Activated T-cell treated with anti-CD3 and anti-CD28 coated beads, Interleukin-2, amount 50 U/mL, for 24 hours (primary cell): ENCODE data around the gene WDR55.
"Not testable (repeated sequence)": the region's sequence is repeated elsewhere in the genome, so short reads cannot be mapped to it uniquely, and the experiment has no call there.

Experiments used
- DNase-seq: peaks from one replicate; pipeline ENCODE4 v3.0.0-alpha.2; 2020
- H3K27ac Mint-ChIP-seq: 2 replicates; pipeline ENCODE4 v1.8.0; 2020; ENCODE audit warnings: mild to moderate bottlenecking, mixed read lengths
- H3K27me3 Mint-ChIP-seq: 2 replicates; pipeline ENCODE4 v1.8.0; 2020; ENCODE audit warnings: mixed read lengths
- H3K36me3 Mint-ChIP-seq: 2 replicates; pipeline ENCODE4 v1.8.0; 2020; ENCODE audit warnings: low read depth, mixed read lengths
- H3K4me1 Mint-ChIP-seq: 2 replicates; pipeline ENCODE4 v1.8.0; 2020; ENCODE audit warnings: low read depth, mixed read lengths
- H3K4me3 Mint-ChIP-seq: 2 replicates; pipeline ENCODE4 v1.8.0; 2020; ENCODE audit warnings: mild to moderate bottlenecking, moderate library complexity, mixed read lengths
- H3K9me3 Mint-ChIP-seq: 2 replicates; pipeline ENCODE4 v1.8.0; 2020; ENCODE audit warnings: mixed read lengths

The WDR55 gene

DNA sequence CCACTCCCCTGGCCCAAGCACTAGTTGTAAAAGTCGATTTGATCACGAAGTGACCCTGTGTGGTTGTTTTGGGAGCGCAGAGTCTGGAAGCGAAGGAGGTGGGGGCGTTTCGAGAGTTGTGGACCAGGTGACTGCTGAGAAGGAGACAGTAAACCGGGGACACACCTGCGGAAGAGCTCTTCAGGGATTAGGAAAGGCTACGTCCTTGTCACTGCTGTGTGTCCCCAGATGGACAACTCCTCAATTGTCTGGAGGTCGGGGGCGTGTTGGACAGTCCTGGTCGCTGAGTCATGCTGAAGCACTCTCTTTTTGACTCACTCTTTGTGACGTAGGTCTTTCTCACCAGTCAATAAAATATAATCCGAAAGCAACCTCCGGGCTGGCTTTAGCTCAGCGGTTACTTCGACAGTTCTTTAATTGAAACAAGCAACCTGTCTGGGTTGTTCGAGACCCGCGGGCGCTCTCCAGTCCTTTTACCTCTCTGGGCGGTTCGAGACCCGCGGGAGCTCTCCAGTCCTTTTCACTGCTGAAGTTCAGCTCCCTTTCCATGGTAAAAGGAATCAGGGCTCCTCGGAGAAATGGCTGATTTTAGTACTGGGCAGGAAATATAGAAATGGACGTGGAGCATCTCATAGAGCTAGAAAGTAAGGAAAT, 46.3 kb downstream of the WDR55 start:
- Mint-ChIP-seq H3K4me1 (peaks cover 20% of the 10 kb centered on the region), H3K27ac (peak overlapping the region; percentile 96), H3K4me3 (peak overlapping the region; percentile 96), H3K9me3 (no peaks in the 10 kb centered on the region), H3K36me3 (peaks cover 29% of the 10 kb centered on the region), H3K27me3 (no peaks in the 10 kb centered on the region)
- DNase-seq = peak; percentile 88

DNA sequence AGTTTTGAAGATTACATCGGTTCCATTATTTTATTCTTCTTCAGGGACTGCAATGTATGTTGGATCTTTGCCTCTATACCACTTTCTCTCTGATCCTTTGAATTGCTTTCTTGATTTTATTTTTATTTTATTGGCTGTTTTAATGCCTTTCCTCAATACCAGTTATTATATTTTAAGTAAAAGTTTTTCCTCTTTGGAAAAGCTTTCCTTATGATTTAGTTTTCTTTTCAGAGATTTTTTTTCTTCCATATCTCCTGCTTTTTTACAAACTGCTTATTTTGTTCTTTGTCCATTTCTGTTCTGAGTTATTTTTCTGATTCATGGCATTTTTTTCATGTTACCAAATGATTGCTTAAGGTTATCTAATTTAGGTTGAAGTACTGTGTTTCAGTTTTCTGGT, 47.1 kb downstream of the WDR55 start:
- no peak for DNase-seq
- Mint-ChIP-seq H3K4me3 (peak overlapping the region; percentile 96), H3K4me1 (peaks cover 20% of the 10 kb centered on the region), H3K9me3 (no peaks in the 10 kb centered on the region), H3K27ac (no peak overlapping the region), H3K36me3 (peaks cover 21% of the 10 kb centered on the region), H3K27me3 (no peaks in the 10 kb centered on the region)

DNA sequence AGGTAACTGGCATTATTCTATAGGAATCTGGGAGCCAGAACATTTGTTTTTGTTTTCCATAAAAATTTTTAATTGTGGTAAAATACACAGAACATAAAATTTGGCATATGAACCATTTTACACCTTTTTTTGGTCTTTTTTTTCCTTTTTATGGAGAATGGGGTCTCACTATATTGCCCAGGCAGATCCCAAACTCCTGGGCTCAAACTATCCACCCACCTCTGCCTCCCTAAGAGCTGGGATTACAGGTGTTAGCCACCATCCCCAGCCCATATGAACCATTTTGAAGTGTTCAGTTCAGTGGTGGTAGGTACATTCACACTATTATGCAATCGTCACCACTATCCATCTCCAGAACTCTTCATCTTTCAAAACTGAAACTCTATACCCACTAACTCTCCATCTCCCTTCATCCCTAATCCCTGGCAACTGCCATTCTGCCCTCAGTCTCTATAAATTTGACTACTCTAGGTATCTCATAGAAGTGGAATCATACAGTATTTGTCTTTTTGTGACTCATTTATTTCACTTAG, 48.9 kb downstream of the WDR55 start:
- Mint-ChIP-seq H3K27me3 (no peaks in the 10 kb centered on the region), H3K27ac (no peak overlapping the region), H3K36me3 (peaks cover 7% of the 10 kb centered on the region), H3K4me3 (no peak overlapping the region), H3K4me1 (peaks cover 20% of the 10 kb centered on the region), H3K9me3 (no peaks in the 10 kb centered on the region)
- no peak for DNase-seq

DNA sequence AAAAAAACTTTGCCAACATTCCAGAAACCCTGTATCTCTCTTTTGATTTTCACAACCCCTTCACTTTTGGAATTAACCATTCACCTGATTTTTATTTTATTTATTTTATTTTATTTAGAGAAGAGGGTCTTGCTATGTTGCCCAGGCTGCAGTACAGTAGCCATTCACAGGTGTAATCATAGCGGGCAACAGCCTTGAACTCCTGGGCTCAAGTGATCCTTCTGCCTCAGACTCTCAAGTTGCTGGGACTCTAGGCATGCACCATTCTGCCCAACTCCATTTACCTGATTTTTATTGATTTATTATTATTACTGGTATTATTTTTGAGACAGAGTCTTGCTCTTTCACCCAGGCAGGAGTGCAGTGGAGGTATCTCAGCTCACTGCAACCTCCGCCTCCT, 51.5 kb downstream of the WDR55 start:
- H3K27me3 Mint-ChIP-seq, DNase-seq, H3K4me3 Mint-ChIP-seq, H3K36me3 Mint-ChIP-seq, H3K27ac Mint-ChIP-seq, H3K9me3 Mint-ChIP-seq: not testable (repeated sequence)
- H3K4me1 Mint-ChIP-seq = peaks cover 10% of the 10 kb centered on the region

DNA sequence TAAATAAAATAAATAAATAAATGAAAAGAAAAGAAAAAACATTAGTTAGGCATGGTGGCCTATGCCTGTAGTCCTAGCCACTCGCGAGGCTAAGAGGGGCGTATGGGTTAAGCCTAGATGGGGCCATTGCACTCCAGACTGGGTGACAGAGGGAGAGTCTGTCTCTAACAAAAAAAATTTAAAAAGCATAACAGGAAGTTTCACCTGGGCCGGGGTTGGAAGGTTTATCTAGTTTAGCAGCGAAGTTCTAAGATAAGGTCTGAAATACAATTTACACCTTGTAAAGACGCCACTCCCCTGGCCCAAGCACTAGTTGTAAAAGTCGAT, 53.5 kb downstream of the WDR55 start:
- DNase-seq = no peak
- Mint-ChIP-seq H3K4me3 (peak overlapping the region; percentile 4), H3K36me3 (no peaks in the 10 kb centered on the region), H3K9me3 (no peaks in the 10 kb centered on the region), H3K4me1 (peaks cover 2% of the 10 kb centered on the region), H3K27ac (no peak overlapping the region), H3K27me3 (peaks cover 7% of the 10 kb centered on the region)

DNA sequence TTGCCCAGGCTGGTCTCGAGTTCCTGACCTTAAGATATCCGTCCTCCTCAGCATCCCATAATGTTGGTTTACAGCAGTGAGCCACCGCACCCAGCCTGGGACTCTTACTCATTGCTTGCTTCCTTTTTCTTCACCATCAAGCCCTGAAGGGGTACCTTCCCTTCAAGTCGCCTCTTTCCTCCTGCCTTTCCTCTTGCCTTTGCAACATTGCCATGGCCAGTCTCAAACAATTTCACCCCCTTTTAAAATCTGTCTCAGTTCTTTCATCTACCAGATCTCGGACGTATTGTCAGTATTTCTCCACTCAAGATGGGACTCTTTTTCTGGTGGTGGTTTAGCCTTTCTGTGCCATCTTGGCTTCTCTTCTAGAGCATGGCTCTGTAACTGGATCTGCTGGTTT, 56.0 kb downstream of the WDR55 start:
- not testable (repeated sequence) for DNase-seq, H3K27ac Mint-ChIP-seq, H3K9me3 Mint-ChIP-seq, H3K36me3 Mint-ChIP-seq, H3K4me3 Mint-ChIP-seq, H3K4me1 Mint-ChIP-seq
- peaks cover 20% of the 10 kb centered on the region for H3K27me3 Mint-ChIP-seq

DNA sequence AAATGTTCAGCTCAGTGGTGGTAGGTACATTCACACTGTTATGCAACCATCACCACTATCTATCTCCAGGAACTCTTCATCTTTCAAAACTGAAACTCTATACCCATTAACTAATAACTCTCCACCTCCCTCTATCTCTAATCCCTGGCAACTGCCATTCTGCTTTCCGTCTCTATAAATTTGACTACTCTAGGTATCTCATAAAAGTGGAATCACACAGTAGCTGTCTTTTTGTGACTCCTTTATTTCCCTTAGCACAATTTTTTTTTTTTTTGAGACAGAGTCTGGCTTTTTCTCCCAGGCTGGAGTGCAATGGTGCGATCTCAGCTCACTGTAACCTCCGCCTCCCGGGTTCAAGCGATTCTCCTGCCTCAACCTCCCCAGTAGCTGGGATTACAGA, 56.7 kb downstream of the WDR55 start:
- not testable (repeated sequence) for H3K4me3 Mint-ChIP-seq, H3K36me3 Mint-ChIP-seq, H3K27ac Mint-ChIP-seq, H3K9me3 Mint-ChIP-seq, DNase-seq
- Mint-ChIP-seq H3K4me1 (peaks cover 11% of the 10 kb centered on the region), H3K27me3 (peaks cover 24% of the 10 kb centered on the region)
